ENCODE results near the gene LRRC53.
A peak's percentile ranks its signal among the peaks of the same experiment; 100 is the strongest.

LRRC53 gene

DNA sequence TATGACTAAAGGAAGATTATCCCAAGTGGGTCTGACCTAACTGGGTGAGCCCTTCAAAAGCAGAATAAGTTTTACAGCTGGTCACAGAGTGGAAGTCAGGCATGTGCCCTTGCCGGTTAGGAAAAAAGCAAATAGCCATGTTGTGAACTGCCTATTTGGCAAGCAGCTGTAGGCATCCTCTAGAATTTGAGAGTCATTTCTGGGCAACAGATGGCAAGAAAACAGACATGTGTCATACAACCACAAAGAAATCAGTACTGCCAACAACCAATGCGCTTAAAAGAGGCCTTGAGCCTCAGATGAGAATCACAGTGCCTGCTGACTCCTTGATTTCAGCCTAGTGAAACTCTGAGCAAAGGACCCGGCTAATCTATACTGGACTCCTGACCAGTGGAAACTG lies 26.8 kb downstream of the LRRC53 start:
- TF ChIP-seq, protein P1, sequence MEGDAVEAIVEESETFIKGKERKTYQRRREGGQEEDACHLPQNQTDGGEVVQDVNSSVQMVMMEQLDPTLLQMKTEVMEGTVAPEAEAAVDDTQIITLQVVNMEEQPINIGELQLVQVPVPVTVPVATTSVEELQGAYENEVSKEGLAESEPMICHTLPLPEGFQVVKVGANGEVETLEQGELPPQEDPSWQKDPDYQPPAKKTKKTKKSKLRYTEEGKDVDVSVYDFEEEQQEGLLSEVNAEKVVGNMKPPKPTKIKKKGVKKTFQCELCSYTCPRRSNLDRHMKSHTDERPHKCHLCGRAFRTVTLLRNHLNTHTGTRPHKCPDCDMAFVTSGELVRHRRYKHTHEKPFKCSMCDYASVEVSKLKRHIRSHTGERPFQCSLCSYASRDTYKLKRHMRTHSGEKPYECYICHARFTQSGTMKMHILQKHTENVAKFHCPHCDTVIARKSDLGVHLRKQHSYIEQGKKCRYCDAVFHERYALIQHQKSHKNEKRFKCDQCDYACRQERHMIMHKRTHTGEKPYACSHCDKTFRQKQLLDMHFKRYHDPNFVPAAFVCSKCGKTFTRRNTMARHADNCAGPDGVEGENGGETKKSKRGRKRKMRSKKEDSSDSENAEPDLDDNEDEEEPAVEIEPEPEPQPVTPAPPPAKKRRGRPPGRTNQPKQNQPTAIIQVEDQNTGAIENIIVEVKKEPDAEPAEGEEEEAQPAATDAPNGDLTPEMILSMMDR (IDR thresholded peaks at IDR 0.05; ENCODE audit: unreplicated experiment in 3 of 3): no peak
- no peaks in the 10 kb centered on the region for H3K36me3 Mint-ChIP-seq (ENCODE audit: low read depth)
- H3K4me1 Mint-ChIP-seq: no peaks in the 10 kb centered on the region
- H3K9me3 Mint-ChIP-seq: no peaks in the 10 kb centered on the region
- no peak overlapping the region for H3K4me3 Mint-ChIP-seq
- no peaks in the 10 kb centered on the region for H3K27me3 Mint-ChIP-seq (ENCODE audit: low read depth)
- no peak overlapping the region for H3K27ac Mint-ChIP-seq

DNA sequence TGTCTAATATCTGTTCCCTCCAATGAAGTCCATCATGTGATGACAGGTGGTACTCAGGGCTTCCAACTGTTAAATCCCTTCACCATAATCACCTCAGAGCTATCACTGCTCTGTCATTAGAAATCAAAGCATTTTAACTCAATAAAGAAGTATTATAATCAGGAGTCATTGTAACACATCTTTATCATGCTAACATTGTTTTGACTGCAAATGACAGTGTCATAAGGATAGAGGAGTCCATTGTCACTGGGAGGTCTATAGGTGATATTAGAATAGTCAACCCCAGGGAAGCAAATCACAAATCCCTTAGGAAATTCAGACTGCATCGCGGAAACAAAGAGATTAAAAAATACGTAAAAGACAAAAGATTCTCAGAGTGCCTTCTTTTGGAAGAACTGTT lies 30.8 kb downstream of the LRRC53 start:
- H3K36me3 Mint-ChIP-seq (ENCODE audit: low read depth): no peaks in the 10 kb centered on the region
- H3K4me1 Mint-ChIP-seq: no peaks in the 10 kb centered on the region
- H3K27ac Mint-ChIP-seq: no peak overlapping the region
- TF ChIP-seq, protein P1 (IDR thresholded peaks at IDR 0.05; ENCODE audit: unreplicated experiment in 3 of 3): no peak
- H3K4me3 Mint-ChIP-seq: no peak overlapping the region
- H3K9me3 Mint-ChIP-seq: no peaks in the 10 kb centered on the region
- H3K27me3 Mint-ChIP-seq (ENCODE audit: low read depth): peaks cover 4% of the 10 kb centered on the region

DNA sequence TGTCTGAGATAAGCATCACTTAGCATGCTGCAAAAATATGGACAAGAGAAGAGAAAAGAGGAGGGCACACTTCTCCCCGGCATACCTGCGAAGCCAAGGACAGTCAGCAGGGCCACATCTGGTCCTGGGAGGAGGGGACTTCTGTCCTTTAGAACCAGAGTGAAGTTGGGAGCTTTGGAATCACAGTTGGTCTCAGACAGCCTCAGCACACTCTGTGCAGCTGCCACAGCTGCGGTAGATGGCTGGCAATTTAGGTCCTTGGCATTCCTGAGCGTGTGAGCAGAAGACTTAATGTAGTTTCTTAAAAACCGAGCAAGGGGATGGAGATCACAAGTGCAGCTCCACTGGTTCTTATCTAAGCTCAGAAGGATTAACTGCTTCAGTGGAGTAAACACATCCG lies 32.3 kb downstream of the LRRC53 start:
- TF ChIP-seq, protein P1 (IDR thresholded peaks at IDR 0.05; ENCODE audit: unreplicated experiment in 3 of 3): no peak
- Mint-ChIP-seq H3K4me1 (no peaks in the 10 kb centered on the region), H3K36me3 (ENCODE audit: low read depth) (no peaks in the 10 kb centered on the region), H3K9me3 (no peaks in the 10 kb centered on the region), H3K27ac (no peak overlapping the region), H3K4me3 (no peak overlapping the region), H3K27me3 (ENCODE audit: low read depth) (peaks cover 4% of the 10 kb centered on the region)

DNA sequence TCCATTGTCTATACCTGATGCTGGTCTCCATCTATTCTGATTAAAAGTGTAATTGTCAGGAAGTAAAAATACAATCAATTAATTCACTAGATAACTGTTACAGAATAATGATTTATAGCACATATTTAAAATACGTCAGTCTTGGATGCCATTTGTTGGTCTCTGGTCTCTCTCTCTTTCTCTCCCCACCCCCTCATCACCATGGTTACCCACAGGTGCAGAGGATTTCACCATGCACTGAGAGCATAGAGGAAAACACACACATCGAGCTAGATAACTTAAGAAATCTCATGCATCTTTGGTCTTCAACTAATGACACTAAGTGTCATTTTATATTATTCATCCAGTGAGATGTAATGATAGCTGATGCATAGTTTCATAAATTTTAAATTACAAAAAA lies 33.4 kb downstream of the LRRC53 start:
- no peak overlapping the region for H3K4me3 Mint-ChIP-seq
- H3K36me3 Mint-ChIP-seq (ENCODE audit: low read depth): no peaks in the 10 kb centered on the region
- peaks cover 4% of the 10 kb centered on the region for H3K27me3 Mint-ChIP-seq (ENCODE audit: low read depth)
- H3K27ac Mint-ChIP-seq: no peak overlapping the region
- no peaks in the 10 kb centered on the region for H3K9me3 Mint-ChIP-seq
- H3K4me1 Mint-ChIP-seq: no peaks in the 10 kb centered on the region
- TF ChIP-seq, protein P1 (IDR thresholded peaks at IDR 0.05; ENCODE audit: unreplicated experiment in 3 of 3): no peak

DNA sequence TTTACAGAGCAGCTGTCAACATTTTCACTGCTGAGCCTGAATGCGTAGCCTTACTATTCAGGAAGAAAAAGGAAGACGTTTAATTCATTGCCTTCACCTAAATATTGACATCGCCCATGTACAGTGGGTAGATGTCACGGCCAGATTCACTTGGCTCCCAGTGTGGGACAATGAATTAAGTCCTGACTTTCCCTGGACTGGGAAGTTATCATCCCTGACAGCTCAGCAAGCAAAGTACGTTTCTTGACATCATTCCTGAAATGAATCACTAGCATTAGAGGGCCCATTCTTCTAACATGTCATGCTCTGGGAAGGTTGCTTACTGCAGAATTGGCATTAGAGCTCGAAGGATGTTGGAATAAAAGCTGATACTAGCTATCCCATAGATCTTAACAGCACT lies 37.8 kb downstream of the LRRC53 start:
- no peaks in the 10 kb centered on the region for H3K36me3 Mint-ChIP-seq (ENCODE audit: low read depth)
- peaks cover 5% of the 10 kb centered on the region for H3K27me3 Mint-ChIP-seq (ENCODE audit: low read depth)
- peak overlapping the region in 1 of 3 experiments; percentile 22 for H3K27ac Mint-ChIP-seq
- H3K4me1 Mint-ChIP-seq: peaks cover 26% of the 10 kb centered on the region
- TF ChIP-seq, protein P1 (IDR thresholded peaks at IDR 0.05; ENCODE audit: unreplicated experiment in 3 of 3): no peak
- no peaks in the 10 kb centered on the region for H3K9me3 Mint-ChIP-seq
- H3K4me3 Mint-ChIP-seq: no peak overlapping the region

DNA sequence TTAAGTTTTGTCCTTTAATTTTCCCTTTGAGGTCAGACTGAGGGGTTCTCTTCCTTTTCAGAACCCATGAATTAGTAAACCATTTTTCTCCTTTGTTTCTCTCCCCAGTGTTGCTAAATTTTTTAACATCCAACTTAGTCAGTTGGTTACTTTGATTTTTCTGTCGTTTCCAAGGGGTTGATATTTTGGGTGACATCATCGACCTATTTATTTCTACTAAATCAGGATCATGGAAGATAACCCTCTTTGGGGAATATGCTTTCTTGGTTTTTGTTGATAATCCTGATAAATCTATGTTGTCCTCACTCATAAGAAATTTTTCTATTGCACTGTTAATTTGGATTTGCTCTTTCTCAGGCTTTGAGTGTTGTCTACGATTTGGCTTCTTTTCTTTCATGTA lies 40.9 kb downstream of the LRRC53 start:
- Mint-ChIP-seq H3K9me3 (no peaks in the 10 kb centered on the region), H3K36me3 (ENCODE audit: low read depth) (no peaks in the 10 kb centered on the region), H3K4me3 (no peak overlapping the region), H3K27ac (peak overlapping the region in 1 of 3 experiments; percentile 45), H3K4me1 (peaks cover 32% of the 10 kb centered on the region), H3K27me3 (ENCODE audit: low read depth) (peaks cover 5% of the 10 kb centered on the region)
- TF ChIP-seq, protein P1 (IDR thresholded peaks at IDR 0.05; ENCODE audit: unreplicated experiment in 3 of 3): no peak

All from nephron (organoid).